Left lobe of liver (tissue), 2 donors: Measurements from ENCODE around the gene SPZ1. TPM values are rescaled to one million over a fixed set of nuclear protein-coding genes. Genes with fewer than 3 reads are reported as not detected.
"Not testable (repeated sequence)": the region's sequence is repeated elsewhere in the genome, so short reads cannot be mapped to it uniquely, and the experiment has no call there.

ENCODE experiments used
- ATAC-seq: fragments of 200-7000 bp; cut with Tn5 transposase; one replicate; pipeline ENCODE4 v1.9.1; 2020; ENCODE audit warnings: mild to moderate bottlenecking, moderate library complexity
- DNase-seq: peaks from one replicate; pipeline ENCODE4 v3.0.0-alpha.2; 2020; ENCODE audit warnings: low spot score
- total RNA-seq: library from RNA; stranded (reverse); gene quantifications from one replicate; pipeline ENCODE4 v1.2.1, GENCODE V29; 2021
- donor health status: DM: no; HTN: no; CAD: no; lungs with moderate emphysema.
- donor health status: DM: no; HTN: yes; CAD: no.

SPZ1 gene
- not detected for total RNA-seq

DNA sequence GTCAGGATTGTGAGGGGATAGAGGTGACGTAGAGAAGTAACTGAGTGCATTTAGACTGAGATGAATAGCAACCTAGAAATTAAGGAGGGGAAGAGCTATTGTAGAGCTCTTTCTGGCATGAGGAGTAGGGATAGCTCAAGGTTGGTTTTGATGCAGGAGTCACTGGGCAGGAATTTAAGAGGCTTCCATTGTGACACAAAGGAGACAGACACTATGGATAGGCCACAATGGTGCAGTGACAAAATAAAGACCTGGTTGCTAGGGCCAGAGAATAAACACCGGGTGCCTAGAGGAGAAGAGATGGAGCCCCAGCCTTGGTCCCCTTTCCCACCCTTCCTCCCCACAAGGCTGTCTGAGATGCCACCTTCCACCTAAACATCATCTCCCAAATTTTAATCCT lies at the start of gene SPZ1:
Gene SPZ1, plus strand, starts transcription at position 301 of the 400 bp plus-strand sequence. CDS start 214 bp downstream, outside the sequence.
- DNase-seq (no peak), ATAC-seq (no peak)

GRCh38 chr5:80270543-80270942 lies 49.3 kb upstream of the SPZ1 start:
- not testable (repeated sequence) for DNase-seq, ATAC-seq

DNA sequence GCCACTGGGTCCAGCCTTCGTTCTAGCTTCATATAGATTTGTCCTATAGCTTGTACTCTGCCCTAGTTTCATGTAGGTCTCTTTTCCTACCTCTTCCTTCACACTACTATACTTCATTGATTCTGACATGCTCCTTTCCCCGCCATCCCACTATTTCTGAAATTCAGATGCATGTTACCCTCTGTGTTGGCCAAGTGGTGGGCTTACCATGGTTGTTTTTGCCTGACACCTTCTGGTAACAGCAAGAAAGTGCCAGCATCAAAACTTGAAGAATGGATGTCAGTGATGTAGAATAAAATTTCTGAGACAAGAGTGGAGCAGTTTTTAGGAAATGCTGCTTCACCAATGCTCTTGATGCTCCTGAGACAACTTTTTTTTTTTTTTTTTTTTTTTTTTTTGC lies 44.5 kb upstream of the SPZ1 start:
- DNase-seq, result no peak
- peak; percentile 83 for ATAC-seq

- ATAC-seq (no peak), DNase-seq (no peak)
Observed at GRCh38 chr5:80276186-80276585, 43.6 kb upstream of the SPZ1 start.

DNA sequence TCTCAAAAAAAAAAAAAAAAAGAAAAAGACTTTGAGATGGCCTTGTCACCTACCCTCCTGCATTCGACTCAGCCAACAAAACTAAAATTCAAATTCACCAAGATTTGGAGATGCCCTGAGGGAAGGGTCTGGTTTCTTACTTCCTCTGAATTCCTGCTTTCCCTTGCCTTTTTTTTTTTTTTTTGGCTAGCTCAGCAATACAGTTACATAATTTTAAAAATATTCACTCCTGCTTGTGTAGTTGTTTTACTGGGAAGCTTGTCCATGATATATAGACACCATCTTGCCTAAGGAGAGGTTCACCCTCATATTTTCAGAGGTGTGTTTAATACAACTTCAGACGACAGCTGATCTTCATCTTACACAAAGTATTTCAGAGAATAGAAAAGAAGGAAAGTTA lies 42.6 kb upstream of the SPZ1 start:
- no peak for DNase-seq
- ATAC-seq, result no peak

DNA sequence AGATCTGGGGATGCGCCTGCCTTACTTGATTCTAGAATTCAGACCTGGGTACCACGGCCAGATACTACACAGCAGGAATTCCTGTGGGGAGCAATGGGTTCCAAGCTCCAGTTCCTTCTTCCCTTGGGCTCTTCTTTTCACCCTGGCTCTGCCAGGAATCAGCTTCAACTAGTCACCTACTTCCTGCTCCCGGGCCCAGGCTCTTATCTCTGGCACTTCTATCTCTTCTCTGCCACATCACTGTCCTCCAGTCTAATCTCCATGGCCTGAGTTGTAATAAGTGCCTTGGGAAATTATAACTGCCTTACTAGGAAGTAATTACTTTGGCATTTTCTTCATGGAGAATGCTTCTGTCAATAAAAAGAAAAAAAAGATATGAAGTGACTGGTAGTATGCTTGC lies 37.7 kb upstream of the SPZ1 start:
- ATAC-seq (no peak), DNase-seq (no peak)

- ATAC-seq (no peak), DNase-seq (no peak)
Observed at GRCh38 chr5:80283360-80283759, 36.4 kb upstream of the SPZ1 start.

DNA sequence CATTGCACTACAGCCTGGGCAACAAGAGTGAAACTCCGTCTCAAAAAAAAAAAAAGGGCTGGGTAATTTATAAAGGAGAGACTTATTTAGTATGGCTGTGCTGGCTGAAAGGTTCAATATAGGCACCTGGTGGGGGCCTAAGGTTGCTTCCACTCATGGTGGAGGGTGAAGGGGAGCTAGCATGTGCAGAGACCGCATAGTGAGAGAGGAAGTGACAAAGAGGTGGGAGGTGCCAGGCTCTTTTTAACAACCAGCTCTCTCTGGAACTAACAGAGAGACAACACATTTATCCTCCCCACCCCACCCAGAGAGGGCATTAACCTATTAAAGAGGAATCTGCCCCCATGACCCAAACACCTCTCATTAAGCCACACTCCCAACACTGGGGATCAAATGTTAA lies 35.1 kb upstream of the SPZ1 start:
- no peak for ATAC-seq
- DNase-seq, result no peak

DNA sequence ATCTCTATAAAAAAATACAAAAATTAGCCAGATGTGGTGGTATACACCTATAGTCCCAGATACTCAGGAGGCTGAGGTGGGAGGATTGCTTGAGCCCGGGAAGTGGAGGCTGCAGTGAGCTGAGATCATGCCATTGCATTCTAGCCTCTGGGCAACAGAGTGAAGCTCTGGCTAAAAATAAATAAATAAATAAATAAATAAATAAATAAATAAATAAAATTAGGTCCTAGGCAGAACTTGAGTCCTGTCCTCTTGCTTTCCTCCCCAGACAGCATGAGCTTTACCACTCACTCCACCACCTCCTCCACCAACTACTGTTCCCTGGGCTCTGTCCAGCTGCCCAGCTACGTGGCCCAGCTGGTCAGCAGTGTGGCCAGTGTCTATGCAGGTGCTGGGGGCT lies 31.6 kb upstream of the SPZ1 start:
- no peak for DNase-seq
- no peak for ATAC-seq

GRCh38 chr5:80289320-80289719 lies 30.5 kb upstream of the SPZ1 start:
- no peak for ATAC-seq
- no peak for DNase-seq

DNA sequence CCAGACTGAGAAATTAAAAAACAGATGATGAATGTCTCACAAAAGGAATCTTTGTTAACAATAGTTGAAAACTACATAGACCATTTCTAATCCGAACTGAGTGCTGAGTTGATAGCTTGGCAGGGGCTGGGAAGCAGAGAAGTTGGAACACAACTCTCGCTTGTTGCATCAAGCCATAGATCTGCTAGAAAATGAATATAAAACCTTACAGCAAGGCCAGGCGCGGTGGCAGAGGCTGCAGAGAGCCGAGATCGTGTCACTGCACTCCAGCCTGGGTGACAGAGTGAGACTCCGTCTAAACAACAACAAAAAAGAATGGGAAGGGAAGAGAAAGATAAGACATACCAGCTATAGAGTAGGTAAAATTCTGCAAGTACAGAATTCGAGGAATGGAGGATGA lies 28.0 kb upstream of the SPZ1 start:
- ATAC-seq, result no peak
- DNase-seq, result no peak

DNA sequence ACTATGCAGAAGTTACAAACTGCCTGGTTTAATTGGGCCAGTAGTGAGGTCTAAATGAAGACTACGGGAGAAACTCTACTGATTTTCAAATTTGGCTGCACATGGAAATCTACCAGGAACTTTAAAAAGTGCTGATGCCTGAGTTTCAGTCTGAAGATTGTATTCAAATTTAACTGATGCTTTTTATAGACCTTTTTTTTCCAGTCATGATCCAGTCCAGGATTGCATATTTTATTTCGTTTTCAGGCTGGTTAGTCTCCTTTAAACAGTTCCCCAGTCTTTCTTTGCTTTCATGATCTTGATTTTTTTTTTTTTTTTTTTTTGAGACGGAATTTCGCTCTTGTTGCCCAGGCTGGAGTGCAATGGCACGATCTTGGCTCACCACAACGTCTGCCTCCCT lies 23.7 kb upstream of the SPZ1 start:
- DNase-seq (no peak), ATAC-seq (no peak)

DNA sequence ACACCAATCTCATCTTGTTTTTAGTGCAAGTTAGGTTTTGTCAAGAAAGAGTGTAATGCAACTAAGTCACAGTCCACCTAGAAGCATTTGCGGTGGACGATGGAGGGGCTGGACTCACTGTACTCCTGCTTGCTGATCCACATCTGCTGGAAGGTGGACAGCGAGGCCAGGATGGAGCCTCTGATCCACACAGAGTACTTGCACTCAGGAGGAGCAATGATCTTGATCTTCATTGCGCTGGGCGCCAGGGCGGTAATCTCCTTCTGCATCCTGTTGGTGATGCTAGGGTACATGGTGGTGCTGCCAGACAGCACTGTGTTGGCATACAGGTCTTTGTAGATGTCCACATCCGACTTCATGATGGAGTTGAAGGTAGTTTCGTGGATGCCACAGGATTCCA lies 20.2 kb upstream of the SPZ1 start:
- no peak for ATAC-seq
- DNase-seq, result no peak

DNA sequence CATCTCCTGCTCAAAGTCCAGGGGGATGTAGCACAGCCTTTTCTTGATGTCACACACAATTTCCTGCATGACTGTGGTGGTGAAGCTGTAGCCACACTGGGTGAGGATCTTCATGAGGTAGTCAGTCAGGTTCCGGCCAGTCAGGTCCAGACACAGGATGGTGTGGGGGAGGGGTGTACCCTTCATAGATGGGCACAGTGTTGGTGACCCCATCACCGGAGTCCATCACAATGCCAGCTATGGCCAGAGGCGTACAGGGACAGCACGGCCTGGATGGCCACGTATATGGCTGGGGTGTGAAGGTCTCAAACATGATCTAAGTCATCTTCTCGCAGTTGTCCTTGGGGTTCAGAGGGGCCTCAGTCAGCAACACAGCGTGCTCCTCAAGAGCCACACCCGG lies 19.7 kb upstream of the SPZ1 start:
- DNase-seq (no peak), ATAC-seq (no peak)

DNA sequence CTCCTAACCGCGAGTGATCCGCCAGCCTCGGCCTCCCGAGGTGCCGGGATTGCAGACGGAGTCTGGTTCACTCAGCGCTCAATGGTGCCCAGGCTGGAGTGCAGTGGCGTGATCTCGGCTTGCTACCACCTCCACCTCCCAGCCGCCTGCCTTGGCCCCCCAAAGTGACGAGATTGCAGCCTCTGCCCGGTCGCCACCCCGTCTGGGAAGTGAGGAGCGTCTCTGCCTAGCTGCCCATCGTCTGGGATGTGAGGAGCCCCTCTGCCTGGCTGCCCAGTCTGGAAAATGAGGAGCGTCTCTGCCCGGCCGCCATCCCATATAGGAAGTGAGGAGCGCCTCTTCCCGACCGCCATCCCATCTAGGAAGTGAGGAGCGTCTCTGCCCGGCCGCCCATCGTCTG lies 19.0 kb upstream of the SPZ1 start:
- ATAC-seq, DNase-seq: not testable (repeated sequence)

DNA sequence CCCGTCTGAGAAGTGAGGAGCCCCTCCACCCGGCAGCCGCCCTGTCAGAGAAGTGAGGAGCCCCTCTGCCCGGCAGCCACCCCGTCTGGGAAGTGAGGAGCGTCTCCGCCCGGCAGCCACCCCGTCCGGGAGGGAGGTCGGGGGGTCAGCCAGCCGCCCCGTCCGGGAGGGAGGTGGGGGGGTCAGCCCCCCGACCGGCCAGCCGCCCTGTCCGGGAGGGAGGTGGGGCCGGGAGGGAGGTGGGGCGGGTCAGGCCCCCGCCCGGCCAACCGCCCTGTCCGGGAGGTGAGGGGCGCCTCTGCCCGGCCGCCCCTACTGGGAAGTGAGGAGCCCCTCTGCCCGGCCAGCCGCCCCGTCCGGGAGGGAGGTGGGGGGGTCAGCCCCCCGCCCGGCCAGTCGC lies 18.5 kb upstream of the SPZ1 start:
- not testable (repeated sequence) for ATAC-seq, DNase-seq

DNA sequence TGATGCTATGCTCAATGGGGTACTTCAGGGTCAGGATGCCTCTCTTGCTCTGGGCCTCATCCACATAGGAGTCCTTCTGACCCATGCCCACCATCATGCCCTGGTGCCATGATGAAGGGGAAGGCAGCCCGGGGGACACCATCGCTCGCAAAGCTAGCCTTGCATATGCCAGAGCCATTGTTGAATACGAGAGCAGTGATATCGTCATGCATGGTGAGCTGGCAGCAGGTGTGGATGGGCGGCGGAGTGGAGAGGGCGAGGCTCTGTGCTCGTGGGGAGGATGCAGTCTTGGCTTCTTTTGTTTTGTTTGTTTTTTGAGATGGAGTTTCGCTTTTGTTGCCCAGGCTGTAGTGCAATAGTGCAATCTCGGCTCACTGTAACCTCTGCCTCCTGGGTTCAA lies 17.2 kb upstream of the SPZ1 start:
- ATAC-seq (no peak), DNase-seq (no peak)

- DNase-seq (no peak), ATAC-seq (no peak)
Observed at GRCh38 chr5:80308526-80308925, 11.3 kb upstream of the SPZ1 start.

DNA sequence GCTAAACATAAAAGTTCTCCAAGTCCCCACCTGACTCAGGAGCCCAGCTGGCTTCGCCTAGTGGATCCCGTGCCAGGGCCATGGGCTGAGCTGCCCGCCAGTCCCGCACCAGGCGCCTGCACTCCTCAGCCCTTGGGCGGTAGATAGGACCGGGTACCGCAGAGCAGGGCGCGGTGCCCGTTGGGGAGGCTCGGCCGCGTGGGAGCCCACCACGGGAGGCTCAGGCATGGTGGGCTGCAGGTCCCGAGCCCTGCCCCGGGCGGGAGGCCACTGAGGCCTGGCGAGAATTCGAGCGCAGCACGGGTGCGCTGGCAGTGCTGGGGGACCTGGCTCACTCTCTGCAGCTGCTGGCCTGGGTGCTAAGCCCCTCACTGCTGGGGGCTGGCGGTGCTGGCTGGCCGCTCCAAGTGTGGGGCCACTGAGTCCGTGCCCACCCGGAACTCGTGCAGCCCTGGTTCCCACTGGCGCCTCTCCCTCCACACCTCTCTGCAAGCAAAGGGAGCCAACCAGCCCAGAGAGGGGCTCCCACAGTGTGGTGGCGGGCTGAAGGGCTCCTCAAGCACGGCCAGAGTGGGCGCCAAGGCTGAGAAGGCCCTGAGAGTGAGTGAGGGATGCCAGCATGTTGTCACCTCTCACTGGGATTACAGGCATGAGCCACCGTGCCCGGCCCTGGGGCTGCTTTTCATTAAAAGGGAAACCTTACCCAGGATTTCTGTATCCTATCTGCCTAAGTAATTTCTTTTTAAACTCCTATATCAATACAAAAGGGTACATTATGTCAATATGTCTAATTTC lies 9.7 kb upstream of the SPZ1 start:
- DNase-seq (no peak), ATAC-seq (no peak)

DNA sequence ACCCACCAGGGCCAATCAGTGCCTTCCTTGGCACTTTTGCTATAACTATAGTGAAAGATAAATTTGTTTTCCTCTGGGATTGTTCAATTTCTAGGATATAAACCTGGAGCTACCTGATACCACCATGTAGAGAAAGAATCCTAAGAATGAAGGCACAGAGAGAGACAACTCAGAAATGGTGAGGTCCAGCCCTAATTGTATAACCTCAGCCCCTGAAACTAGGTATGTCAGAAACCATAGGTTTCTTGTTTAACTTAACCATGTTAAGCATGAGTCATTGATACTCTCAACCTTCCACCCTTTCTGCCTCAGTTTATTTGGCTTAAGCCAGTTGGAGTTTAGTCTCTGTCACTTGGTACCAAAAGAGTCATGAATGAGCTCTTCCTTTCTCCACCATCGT lies 4.6 kb upstream of the SPZ1 start:
- no peak for DNase-seq
- ATAC-seq, result no peak

- DNase-seq (no peak), ATAC-seq (no peak)
Observed at GRCh38 chr5:80318212-80318611, 1.6 kb upstream of the SPZ1 start.

GRCh38 chr5:80324912-80325311 lies 5.1 kb downstream of the SPZ1 start:
- ATAC-seq (no peak), DNase-seq (no peak)

GRCh38 chr5:80326468-80326867 lies 6.7 kb downstream of the SPZ1 start:
- no peak for ATAC-seq
- no peak for DNase-seq
